Testis (tissue), 2 donors: ENCODE results near the gene SPTBN4.

Source experiments
- CTCF ChIP-seq, 3 experiments: fragments of 450-650 bp in 2 of 3; fragments of 200-600 bp in 1 of 3; sonication (generic) in 1 of 3; IDR thresholded peaks; one replicate each; pipeline ENCODE4 v1.5.1; 2016 to 2019; ENCODE audit warnings: antibody characterized with exemption in 3 of 3, mild to moderate bottlenecking in 2 of 3, moderate library complexity in 1 of 3
- POLR2A ChIP-seq: fragments of 450-650 bp; IDR thresholded peaks from one replicate; pipeline ENCODE4 v1.6.1; 2017; ENCODE audit warnings: antibody characterized with exemption, mild to moderate bottlenecking, moderate library complexity

- TF ChIP-seq CTCF (IDR thresholded peaks at IDR 0.05), result no peak
- TF ChIP-seq POLR2A, result no peak
These were observed 118.6 kb downstream of the SPTBN4 start for GRCh38 chr19:40585241-40585981.
